PFSK-1 (cell line): ENCODE data around the gene ABCF2.

Experiments
- SIN3A ChIP-seq: IDR thresholded peaks from 2 replicates; pipeline ENCODE4 v1.6.1; 2012; ENCODE audit warnings: mild to moderate bottlenecking, low read length, moderate library complexity, borderline replicate concordance; ENCODE audit not compliant: insufficient read depth
- TAF1 ChIP-seq: IDR thresholded peaks from 2 replicates; pipeline ENCODE4 v1.6.1; 2012; ENCODE audit warnings: low read length, control low read depth, borderline replicate concordance; ENCODE audit not compliant: insufficient read depth

DNA sequence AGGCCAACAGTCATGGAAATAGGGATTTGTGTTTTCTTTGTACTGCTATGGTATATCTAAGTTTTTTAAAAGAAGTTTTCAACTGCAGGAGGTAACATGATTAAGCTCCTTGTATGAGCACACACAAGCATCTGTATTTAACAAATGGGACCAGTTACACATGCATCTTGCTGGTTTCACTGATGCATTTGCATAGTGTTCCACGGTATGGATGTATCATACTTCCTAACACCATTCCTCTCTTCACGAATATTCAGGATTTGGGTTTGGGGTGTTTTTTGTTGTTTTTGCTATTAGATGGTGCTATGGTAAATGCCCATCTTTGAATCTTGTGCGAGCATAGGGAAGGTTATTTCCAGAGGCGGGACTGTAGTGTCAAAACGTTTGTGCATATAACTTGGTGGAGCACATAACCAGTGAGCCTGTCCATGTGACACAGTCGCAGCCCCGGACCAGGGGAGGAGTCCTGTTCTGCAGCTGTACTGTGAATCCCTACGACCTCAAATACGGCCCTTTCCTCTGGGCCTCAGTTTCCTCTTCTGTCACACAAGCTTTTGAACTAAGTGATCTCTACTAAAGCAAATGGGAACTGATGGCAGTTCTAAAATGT lies 18.6 kb downstream of the ABCF2 start:
- TF ChIP-seq TAF1: no peak
- TF ChIP-seq SIN3A: no peak
